ENCODE data around the gene GNB2. TPM values are rescaled to one million over a fixed set of nuclear protein-coding genes. Genes with fewer than 3 reads are reported as not detected.

Gene GNB2
- total and polyA plus RNA-seq, 2 of the 8 experiments (the other 6 are each of a cell fraction or from before 2014, with no cell fraction given), result 157 to 260 TPM

DNA sequence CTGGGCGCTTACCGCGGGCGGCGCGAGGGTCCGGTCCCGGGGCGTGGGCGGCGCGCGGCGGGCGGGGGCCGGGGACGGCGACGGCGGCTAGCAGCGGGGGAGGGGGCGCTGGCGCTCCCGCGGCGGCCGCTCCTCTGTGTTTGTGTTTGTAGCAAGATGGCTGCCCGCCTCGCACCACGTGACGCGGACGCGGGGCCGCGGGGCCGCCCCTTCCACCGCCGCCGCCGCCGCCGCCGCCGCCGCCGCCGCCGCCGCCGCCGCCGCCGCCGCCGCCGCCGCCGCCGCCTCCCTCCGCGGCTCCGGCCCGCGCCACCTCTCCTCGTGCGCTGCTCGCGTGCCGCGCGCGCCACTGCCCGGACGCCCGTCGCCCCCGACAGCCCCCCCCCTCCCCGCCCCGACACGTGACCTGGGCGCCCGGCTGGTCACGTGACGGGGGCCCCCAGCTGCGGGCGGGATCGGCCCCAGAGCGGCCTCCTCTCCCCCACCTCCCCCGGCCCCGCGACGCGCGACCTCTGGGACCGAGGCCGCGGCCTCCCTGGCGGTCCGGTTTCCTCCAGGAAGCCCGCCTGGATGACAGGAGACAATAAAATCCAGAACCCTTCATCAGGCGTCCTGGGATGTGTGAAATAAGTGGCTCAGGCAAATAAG lies 20.7 kb downstream of the GNB2 start, which contains the start of gene GIGYF1 (continued):
- no peak for TF ChIP-seq FOSL1 (IDR thresholded peaks at IDR 0.05; ENCODE audit: insufficient read depth, low read depth, low read length)
- TF ChIP-seq SRF (IDR thresholded peaks at IDR 0.05; ENCODE audit: low read depth, low read length), result no peak
- TF ChIP-seq CREB1 (IDR thresholded peaks at IDR 0.05), result no peak
- 0 out of 3 replicates have a peak, but pooled peaks of 1 of the 2 experiments have one; percentile 41 for TF ChIP-seq POLR2A (IDR thresholded peaks at IDR 0.05; ENCODE audit: control extremely low read depth in 1 of 2, low read depth in 2 of 2, low read length in 2 of 2)
- peak; percentile 79 for TF ChIP-seq ATF3 (IDR thresholded peaks at IDR 0.05; ENCODE audit: insufficient read depth, low read depth, low read length)
- no peak for TF ChIP-seq SUZ12 (IDR thresholded peaks at IDR 0.05; ENCODE audit: low read length)
- no peak for TF ChIP-seq HDAC2 (IDR thresholded peaks at IDR 0.05; ENCODE audit: borderline replicate concordance in 1 of 2, low read depth in 2 of 2, low read length in 2 of 2)
- TF ChIP-seq RFX5 (IDR thresholded peaks at IDR 0.05; ENCODE audit: borderline replicate concordance, low read depth, low read length), result no peak
- TF ChIP-seq SIN3A (conservative IDR thresholded peaks at IDR 0.05 in 1 of 2, IDR thresholded peaks at IDR 0.05 in 1 of 2; ENCODE audit: low read depth in 1 of 2, low read length in 2 of 2), result no peak
- no peak for TF ChIP-seq CHD2 (IDR thresholded peaks at IDR 0.05; ENCODE audit: low read length)
- no peak for TF ChIP-seq ZNF274 (IDR thresholded peaks at IDR 0.05; ENCODE audit: borderline replicate concordance, extremely low read depth, low read length)
